IgD-negative memory B cell (primary cell): ENCODE measurements around the gene FADS1. TPM values are rescaled to one million over a fixed set of nuclear protein-coding genes. Genes with fewer than 3 reads are reported as not detected.

Experiments used
- H3K27ac Mint-ChIP-seq, 3 donors: one replicate each; pipeline ENCODE4 v1.8.0; 2020 to 2022; ENCODE audit warnings: mild to moderate bottlenecking in 3 of 3, mixed read lengths in 3 of 3, moderate library complexity in 1 of 3
- H3K27me3 Mint-ChIP-seq: one replicate; pipeline ENCODE4 v1.8.0; 2021; ENCODE audit warnings: mixed read lengths
- H3K36me3 Mint-ChIP-seq: one replicate; pipeline ENCODE4 v1.8.0; 2020; ENCODE audit warnings: mild to moderate bottlenecking, mixed read lengths
- H3K4me1 Mint-ChIP-seq, 3 donors: one replicate each; pipeline ENCODE4 v1.8.0; 2020 to 2022; ENCODE audit warnings: mixed read lengths in 3 of 3, mild to moderate bottlenecking in 1 of 3
- H3K4me3 Mint-ChIP-seq, 4 donors: one replicate each; pipeline ENCODE4 v1.8.0; 2020 to 2022; ENCODE audit warnings: mild to moderate bottlenecking in 4 of 4, mixed read lengths in 4 of 4, moderate library complexity in 3 of 4
- H3K9me3 Mint-ChIP-seq, 3 donors: one replicate each; pipeline ENCODE4 v1.8.0; 2020 to 2021; ENCODE audit warnings: mixed read lengths in 3 of 3, mild to moderate bottlenecking in 1 of 3
- polyA plus RNA-seq: library from polyadenylated mRNA; unstranded; fragments of 300-500 nt; fragmentation: Illumina TruSeq; gene quantifications from one replicate; pipeline ENCODE4 v1.2.3, GENCODE V29; 2021

FADS1 gene
- 1.6 TPM for polyA plus RNA-seq

DNA sequence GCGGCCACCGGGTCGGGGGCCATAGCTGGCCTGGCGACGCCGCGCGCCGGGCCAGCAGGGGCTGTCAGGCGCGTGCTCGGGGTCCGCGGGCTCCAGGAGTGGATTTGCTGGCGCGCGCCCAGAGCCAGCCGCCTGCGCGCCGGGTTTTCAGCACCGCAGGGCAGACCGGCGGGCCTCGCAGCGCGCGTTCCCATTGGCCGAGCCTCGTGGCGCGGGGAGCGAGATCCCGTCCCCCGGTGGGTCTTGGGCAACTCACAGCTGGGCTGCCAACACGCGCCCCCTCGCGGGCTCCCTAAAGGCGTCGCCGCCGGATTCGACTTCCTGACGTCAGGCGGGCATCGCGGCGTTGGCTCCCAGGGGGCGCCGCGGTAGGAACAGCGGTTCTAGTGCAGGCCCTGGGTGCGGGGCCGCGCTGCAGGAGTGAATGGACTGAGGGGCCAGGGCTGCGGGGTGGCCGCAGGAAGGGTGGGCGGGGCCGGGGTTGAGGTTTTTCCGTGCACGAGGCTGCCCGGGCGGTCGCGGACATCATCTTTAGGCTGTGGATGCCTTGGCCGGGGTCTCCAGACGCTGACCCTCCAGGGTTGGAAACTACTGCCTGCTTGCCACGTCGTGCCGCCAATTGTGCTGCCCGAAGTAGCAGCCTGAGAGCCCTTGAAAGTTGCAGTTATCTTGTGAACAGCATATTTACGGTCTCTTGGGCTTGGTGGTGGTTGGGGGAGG is at the start of gene FADS1:
Gene FADS1 (minus strand): TSS at position 268 of the 720 bp plus-strand sequence. CDS start 74 bp downstream, at position 194.
- Mint-ChIP-seq H3K4me3 (peak within 1 kb of the TSS; percentile 44 to 95 (median 87)), H3K36me3 (peaks cover 5% of the 10 kb centered on the region), H3K4me1 (peaks cover 0 to 8% (median 5%) of the 10 kb centered on the region in 3 donors), H3K9me3 (peaks cover 0 to 2% (median 0%) of the 10 kb centered on the region in 3 donors), H3K27ac (peak within 1 kb of the TSS in 1 of 3 donors; percentile 84), H3K27me3 (peaks cover 3% of the 10 kb centered on the region)

DNA sequence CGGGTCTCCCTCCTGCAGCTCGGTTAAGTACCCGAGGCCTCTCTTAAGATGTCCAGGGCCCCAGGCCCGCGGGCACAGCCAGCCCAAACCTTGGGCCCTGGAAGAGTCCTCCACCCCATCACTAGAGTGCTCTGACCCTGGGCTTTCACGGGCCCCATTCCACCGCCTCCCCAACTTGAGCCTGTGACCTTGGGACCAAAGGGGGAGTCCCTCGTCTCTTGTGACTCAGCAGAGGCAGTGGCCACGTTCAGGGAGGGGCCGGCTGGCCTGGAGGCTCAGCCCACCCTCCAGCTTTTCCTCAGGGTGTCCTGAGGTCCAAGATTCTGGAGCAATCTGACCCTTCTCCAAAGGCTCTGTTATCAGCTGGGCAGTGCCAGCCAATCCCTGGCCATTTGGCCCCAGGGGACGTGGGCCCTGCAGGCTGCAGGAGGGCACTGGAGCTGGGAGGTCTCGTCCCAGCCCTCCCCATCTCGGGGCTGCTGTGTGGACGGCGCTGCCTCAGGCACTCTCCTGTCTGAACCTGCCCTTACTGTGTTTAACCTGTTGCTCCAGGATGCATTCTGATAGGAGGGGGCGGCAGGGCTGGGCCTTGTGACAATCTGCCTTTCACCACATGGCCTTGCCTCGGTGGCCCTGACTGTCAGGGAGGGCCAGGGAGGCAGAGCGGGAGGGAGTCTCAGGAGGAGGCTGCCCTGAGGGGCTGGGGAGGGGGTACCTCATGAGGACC is 49.6 kb upstream of the FADS1 start:
- Mint-ChIP-seq H3K27ac (no peak overlapping the region), H3K9me3 (peaks cover 0 to 2% (median 0%) of the 10 kb centered on the region in 3 donors), H3K4me3 (no peak overlapping the region), H3K36me3 (no peaks in the 10 kb centered on the region), H3K27me3 (peaks cover 2% of the 10 kb centered on the region), H3K4me1 (peaks cover 4% of the 10 kb centered on the region in 3 donors)

DNA sequence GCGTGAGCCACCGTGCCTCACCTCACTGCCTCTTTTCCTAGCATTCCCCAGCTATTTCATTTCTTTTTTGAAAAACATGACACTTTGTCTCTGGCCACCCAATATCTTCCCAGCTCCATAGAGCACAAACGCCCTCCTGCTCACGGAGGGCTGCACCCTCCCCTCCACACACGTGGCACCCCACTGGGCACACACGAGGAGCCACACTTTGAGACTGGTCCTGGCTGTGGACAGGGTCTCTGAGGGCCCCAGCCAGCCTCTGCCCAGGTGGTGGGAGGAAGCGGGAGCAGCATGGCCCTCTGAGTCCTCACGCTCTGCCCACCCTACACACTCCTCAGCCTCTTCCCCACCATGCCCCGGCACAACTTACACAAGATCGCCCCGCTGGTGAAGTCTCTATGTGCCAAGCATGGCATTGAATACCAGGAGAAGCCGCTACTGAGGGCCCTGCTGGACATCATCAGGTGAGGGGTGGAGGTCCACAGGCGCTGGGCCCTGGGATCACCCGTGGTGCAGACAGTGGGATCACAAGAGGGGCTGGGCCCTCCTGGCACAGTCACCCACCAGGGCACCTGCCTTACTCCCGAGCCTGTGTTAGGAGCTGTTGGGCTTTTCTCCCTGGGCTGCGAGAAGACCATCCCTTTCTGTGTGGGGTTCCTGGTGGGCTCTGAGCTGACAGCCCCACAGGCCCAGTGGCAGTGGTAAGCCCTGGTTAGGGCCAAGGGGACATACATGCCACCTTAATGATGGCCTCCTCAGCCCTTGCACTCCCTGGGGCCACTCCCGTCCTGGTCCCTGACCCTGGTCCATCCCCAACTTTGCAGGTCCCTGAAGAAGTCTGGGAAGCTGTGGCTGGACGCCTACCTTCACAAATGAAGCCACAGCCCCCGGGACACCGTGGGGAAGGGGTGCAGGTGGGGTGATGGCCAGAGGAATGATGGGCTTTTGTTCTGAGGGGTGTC is 48.3 kb upstream of the FADS1 start:
- Mint-ChIP-seq H3K4me3 (no peak overlapping the region), H3K27me3 (peaks cover 2% of the 10 kb centered on the region), H3K27ac (no peak overlapping the region), H3K4me1 (peaks cover 0 to 2% (median 0%) of the 10 kb centered on the region in 3 donors), H3K9me3 (peaks cover 0 to 2% (median 0%) of the 10 kb centered on the region in 3 donors), H3K36me3 (no peaks in the 10 kb centered on the region)

DNA sequence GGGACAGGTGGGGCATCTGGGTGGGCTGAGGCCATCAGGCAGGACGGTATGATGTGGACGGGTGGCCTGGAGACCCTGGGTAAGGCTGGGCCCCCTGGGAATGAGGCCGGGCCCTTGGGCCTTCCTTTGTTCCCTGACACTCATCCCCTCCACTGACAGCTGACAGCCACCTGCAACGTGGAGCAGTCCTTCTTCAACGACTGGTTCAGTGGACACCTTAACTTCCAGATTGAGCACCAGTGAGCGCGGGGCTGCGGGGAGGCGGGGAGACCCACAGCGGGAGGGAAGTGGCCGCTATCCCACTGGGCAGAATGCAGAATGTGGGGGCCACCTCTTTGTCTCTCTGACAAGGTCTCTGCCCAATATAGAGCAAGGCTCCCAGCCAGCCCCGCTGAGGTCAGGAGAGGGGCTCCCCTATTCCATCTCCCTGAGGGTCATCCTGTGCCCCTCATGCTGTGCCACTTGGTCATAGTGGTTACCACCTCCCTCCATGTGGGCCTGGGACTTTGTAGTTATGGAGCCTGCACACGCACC is 46.8 kb upstream of the FADS1 start:
- Mint-ChIP-seq H3K4me3 (no peak overlapping the region), H3K9me3 (peaks cover 0 to 2% (median 0%) of the 10 kb centered on the region in 3 donors), H3K4me1 (peaks cover 0 to 2% (median 0%) of the 10 kb centered on the region in 3 donors), H3K27me3 (peaks cover 2% of the 10 kb centered on the region), H3K36me3 (no peaks in the 10 kb centered on the region), H3K27ac (no peak overlapping the region)

DNA sequence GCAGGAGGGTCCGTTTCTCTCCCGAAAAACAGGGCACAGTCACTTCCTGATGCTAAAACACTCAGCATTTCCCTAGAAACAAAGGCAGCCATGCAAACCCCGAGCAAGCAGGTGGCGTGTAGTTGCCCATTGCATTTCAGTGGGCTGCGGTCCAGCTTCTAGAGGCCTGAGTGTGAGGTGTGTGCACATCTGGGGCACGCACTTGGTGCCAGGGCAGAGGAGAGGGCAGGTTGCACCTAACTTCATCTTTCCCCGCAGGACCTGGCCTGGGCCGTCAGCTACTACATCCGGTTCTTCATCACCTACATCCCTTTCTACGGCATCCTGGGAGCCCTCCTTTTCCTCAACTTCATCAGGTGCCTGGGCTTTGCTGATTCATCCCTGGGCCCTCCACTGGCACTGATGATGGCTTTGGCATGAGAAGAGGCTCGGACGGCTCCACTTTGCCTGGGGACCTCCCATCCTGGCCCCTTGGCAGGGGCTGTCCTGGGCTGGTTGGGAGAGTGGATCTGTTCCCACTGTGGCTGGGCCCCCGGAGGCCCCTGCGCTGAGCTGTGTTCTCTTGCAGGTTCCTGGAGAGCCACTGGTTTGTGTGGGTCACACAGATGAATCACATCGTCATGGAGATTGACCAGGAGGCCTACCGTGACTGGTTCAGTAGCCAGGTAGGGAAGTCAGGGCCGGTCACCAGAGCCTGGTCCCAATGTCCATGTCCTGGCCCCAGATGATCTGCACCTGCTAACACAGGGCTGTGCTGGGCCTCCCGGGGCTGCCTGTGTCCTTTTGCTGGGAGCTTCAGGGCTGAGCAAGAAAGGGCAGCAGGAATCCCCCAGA is 46.1 kb upstream of the FADS1 start:
- Mint-ChIP-seq H3K27ac (no peak overlapping the region), H3K4me3 (no peak overlapping the region)

DNA sequence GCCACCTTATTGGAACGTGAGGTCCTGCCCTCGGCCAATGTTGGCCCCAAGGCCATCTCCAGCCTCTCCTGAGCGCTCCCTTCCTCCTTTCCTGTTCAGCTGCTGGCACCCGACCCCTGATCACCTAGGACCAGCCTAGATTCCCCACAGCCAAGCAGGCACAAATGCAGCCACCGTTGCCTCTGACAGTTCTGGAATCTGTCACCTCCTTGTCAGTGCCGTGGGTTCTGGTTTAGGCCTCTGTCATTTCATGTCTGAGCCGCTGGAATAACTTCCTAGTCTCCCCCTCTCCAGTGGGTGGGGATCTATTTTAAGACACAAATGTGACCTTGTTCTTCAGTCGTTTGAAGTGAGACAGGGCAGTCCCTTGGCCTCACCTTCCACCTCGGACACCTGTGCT is 44.8 kb upstream of the FADS1 start:
- Mint-ChIP-seq H3K36me3 (no peaks in the 10 kb centered on the region), H3K27ac (peak overlapping the region in 2 of 3 donors; percentile 27 to 53), H3K4me1 (peaks cover 0 to 2% (median 0%) of the 10 kb centered on the region in 3 donors), H3K27me3 (peaks cover 2% of the 10 kb centered on the region), H3K9me3 (peaks cover 0 to 2% (median 0%) of the 10 kb centered on the region in 3 donors), H3K4me3 (no peak overlapping the region)

More for the DNA sequence above, 46.1 kb upstream of the FADS1 start:
- Mint-ChIP-seq H3K9me3 (peaks cover 0 to 2% (median 0%) of the 10 kb centered on the region in 3 donors), H3K36me3 (no peaks in the 10 kb centered on the region), H3K27me3 (peaks cover 2% of the 10 kb centered on the region), H3K4me1 (peaks cover 0 to 2% (median 0%) of the 10 kb centered on the region in 3 donors)

DNA sequence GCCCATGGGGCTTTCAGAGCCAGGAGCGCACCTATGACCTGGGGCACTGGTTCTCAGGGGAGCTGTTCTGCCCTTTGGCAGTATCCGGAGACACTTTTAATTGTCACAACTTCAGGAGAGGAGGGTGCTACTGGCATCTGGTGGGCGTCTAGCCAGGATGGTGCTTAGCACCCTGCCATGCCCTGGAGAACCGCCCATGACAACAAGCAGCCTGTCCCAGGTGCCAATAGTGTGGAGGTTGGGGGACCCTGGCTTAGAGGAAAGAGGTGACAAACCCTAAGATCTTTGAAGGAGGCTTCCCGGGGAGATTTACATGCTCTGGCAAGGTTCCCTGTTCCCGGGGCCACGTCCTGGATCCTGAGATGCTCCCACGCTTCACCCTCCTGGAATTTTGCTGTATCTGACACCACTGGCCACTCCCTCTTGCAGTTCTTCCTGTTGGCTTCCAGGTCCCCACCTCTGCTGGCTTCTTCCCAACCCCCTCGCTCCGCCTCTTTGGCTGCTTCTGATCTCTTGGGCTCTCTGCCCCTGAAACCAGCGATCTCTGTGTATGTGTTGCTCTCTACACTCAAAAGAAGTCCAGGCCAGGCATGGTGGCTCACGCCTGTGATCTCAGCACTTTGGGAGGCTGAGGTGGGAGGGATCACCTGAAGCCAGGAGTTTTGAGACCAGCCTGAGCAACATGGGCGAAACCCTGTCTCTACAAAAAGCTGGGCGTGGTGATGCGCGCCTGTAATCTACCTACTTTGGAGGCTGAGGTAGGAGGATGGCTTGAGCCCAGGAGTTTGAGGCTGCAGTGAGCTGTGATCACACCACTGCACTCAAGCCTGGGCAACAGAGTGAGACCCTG is 43.5 kb upstream of the FADS1 start:
- Mint-ChIP-seq H3K4me3 (no peak overlapping the region), H3K9me3 (peaks cover 0 to 2% (median 0%) of the 10 kb centered on the region in 3 donors), H3K27ac (no peak overlapping the region), H3K36me3 (no peaks in the 10 kb centered on the region), H3K4me1 (peaks cover 0 to 2% (median 0%) of the 10 kb centered on the region in 3 donors), H3K27me3 (peaks cover 2% of the 10 kb centered on the region)

DNA sequence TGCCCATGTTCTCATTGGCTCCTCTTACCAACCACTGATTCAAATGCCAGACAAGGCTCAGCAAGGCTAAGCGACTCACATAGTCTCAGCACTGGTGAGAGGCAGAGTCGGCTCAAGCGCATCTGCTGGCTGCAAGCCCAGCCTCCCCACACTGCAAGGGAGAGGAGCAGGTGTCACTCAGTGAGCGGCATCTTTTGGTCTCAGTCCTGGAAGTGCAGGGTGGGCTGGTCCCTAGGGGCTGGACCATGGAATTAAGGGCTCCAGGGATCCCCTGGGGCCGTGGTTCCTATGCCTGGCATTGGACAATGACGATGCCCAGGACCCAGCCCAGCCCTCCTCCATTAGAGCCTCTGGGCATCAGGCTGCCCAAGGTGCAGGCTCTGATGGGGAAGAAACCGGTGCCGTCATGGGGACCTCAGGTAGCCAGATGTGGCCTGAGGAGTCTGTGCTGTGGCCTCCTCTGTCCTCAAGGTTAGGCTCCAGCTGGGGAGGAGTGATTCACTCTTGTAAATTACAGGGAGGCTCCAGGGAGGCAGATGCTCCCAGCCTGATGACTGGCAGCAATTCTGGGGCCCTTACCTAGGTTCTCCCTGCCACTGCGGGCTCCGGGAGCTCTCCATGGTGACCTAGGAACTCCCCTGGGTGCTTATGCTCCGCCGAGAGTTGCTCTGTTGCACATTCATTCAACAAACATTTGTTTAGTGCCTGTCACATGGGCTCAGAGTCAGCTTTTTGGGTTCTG is 39.3 kb upstream of the FADS1 start:
- no peak overlapping the region for H3K4me3 Mint-ChIP-seq
- no peak overlapping the region for H3K27ac Mint-ChIP-seq
- no peaks in the 10 kb centered on the region for H3K9me3 Mint-ChIP-seq
- no peaks in the 10 kb centered on the region for H3K4me1 Mint-ChIP-seq
- no peaks in the 10 kb centered on the region for H3K27me3 Mint-ChIP-seq
- H3K36me3 Mint-ChIP-seq = no peaks in the 10 kb centered on the region

DNA sequence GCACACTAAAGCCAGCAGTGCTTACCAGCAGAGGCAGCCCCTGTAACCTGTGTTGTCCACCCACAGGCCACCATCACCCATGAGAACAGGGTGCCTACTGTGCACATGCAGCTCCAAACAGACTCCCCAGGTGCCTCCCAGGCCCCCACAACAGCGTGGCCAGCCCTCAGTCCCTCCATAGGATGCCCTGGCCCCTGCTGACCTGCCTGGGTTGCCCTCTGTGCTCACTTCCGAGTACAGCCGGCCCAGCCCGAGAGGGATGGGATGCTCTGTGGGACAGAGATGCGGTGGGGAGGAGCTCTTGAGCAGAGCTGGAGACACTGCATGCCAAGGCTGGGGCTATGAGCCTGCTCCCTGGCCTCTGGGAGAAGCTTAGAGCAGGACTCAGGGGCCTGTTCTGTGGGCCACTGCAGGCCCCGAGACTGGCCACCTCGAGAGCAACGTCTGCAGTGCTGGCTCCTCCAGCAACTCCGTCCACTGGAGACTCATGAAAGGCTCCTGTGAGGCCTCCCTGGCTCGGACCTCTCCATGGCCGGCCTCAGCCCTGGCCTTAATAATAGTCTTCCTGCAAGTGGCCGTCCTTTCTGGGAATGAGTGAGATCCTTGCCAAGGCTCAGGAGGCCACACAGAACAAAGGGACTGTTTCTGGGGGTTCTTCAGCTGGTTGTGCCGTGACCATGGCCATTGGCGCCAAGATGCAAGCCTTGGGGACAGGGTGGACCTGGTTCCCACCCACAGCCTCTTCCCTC is 38.3 kb upstream of the FADS1 start:
- Mint-ChIP-seq H3K9me3 (no peaks in the 10 kb centered on the region), H3K36me3 (no peaks in the 10 kb centered on the region), H3K27ac (no peak overlapping the region), H3K4me3 (no peak overlapping the region), H3K27me3 (no peaks in the 10 kb centered on the region), H3K4me1 (no peaks in the 10 kb centered on the region)

DNA sequence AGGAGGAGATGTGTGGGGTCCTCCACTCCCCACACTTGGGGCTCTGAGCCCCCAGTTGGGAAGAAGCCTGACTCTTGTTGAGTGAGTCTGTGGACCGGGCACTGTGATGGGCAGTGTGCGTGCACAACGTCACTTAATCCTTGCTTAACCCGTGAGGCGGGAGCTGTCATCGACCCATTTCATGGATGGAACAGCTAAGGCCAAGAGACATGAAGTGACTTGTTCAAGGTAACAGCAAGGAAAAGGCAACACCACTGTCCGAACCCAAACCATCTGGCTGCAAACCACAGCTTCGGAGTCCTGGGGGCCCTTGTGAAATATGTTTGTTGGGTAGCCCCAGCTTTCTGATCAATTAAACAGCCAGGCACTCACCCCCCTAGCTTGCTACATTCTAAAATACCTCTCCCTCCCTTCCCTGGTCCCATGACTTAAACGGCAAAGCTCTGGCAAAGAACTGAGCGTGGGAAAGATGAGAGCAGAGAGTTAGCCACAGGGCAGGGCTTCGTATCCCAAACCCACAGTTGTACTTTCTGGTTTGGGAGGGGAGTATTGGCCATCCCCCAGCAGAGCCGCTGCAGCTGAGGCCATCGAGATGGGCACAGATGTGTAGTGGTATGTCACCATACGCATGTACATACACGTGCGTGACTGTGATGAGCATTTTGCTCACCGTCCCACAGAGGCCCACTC is 37.5 kb upstream of the FADS1 start:
- peaks cover 0 to 1% (median 0%) of the 10 kb centered on the region in 3 donors for H3K4me1 Mint-ChIP-seq
- H3K27me3 Mint-ChIP-seq = no peaks in the 10 kb centered on the region
- no peak overlapping the region for H3K27ac Mint-ChIP-seq
- H3K36me3 Mint-ChIP-seq = no peaks in the 10 kb centered on the region
- no peak overlapping the region for H3K4me3 Mint-ChIP-seq
- no peaks in the 10 kb centered on the region for H3K9me3 Mint-ChIP-seq

DNA sequence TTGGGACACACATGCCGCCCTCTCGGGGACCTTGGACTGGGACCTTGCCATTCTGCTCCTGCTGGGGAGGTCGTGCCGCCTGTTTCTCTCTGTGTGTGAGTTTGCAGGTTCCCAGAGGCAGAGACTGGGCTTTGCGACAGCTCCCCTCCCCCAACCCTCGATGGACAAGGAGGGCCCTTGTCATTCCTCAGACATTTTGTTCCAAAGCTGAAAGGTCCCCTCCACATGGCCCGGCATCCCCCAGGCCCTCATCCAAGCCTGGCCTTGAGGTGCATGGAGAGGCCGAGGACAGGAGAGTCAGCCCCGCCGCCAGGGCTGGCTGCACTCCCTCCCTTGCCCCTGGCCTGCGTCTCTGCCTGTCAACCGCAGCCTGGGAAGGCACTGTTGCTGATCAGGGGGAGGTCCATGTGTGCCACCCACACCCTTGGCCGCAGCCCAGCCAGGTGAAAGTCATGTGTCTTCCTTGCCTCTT is 36.9 kb upstream of the FADS1 start:
- H3K4me1 Mint-ChIP-seq = peaks cover 0 to 1% (median 0%) of the 10 kb centered on the region in 3 donors

More for the DNA sequence above, 36.9 kb upstream of the FADS1 start:
- Mint-ChIP-seq H3K4me3 (no peak overlapping the region), H3K36me3 (no peaks in the 10 kb centered on the region), H3K9me3 (no peaks in the 10 kb centered on the region), H3K27ac (no peak overlapping the region), H3K27me3 (no peaks in the 10 kb centered on the region)
